ENCODE results near the gene UBE3C. TPM values are rescaled to one million over a fixed set of nuclear protein-coding genes. Genes with fewer than 3 reads are reported as not detected.

The UBE3C gene
- total and polyA plus RNA-seq, 2 of the 13 experiments (the other 11 are each of a cell fraction or from before 2014, with no cell fraction given) = 27.0 to 48.2 TPM

GRCh38 chr7:157150882-157151281, 12.2 kb downstream of the UBE3C start (continued):
- TF ChIP-seq ZBTB40 (IDR thresholded peaks at IDR 0.05) (no peak), ZBTB40 (CRISPR knock-in tag; IDR thresholded peaks at IDR 0.05) (no peak), HDAC2 (CRISPR knock-in tag; IDR thresholded peaks at IDR 0.05) (peak; percentile 37; the same call in 1 of the 2 replicates), ZNF337 (CRISPR knock-in tag; IDR thresholded peaks at IDR 0.05; ENCODE audit: borderline replicate concordance, low read depth) (no peak), TARDBP (CRISPR knock-in tag; IDR thresholded peaks at IDR 0.05) (no peak), HNF4G (IDR thresholded peaks at IDR 0.05; ENCODE audit: borderline replicate concordance, low read depth, low read length) (no peak), HNF4G (CRISPR knock-in tag; IDR thresholded peaks at IDR 0.05; ENCODE audit: borderline replicate concordance, low read depth) (no peak), IRF1 (CRISPR knock-in tag; IDR thresholded peaks at IDR 0.05; ENCODE audit: low read depth) (no peak), EZH2 (conservative IDR thresholded peaks at IDR 0.05; ENCODE audit: low read depth, low read length) (no peak), ZNF720 (CRISPR knock-in tag; IDR thresholded peaks at IDR 0.05) (no peak), U2AF2 (IDR thresholded peaks at IDR 0.05; ENCODE audit: low read depth, low read length) (no peak), NCOR1 (IDR thresholded peaks at IDR 0.05; ENCODE audit: borderline replicate concordance, low read length) (no peak), ZNF709 (CRISPR knock-in tag; IDR thresholded peaks at IDR 0.05) (no peak), MAX (IDR thresholded peaks at IDR 0.05) (peak; percentile 44; the same call in 1 of the 2 replicates), RBFOX2 (IDR thresholded peaks at IDR 0.05; ENCODE audit: low read depth, low read length) (no peak), ZNF615 (CRISPR knock-in tag; IDR thresholded peaks at IDR 0.05; ENCODE audit: borderline replicate concordance) (no peak), ELF1 (CRISPR knock-in tag; IDR thresholded peaks at IDR 0.05) (no peak), ZNF572 (CRISPR knock-in tag; IDR thresholded peaks at IDR 0.05) (no peak), ZNF747 (CRISPR knock-in tag; IDR thresholded peaks at IDR 0.05; ENCODE audit: borderline replicate concordance) (no peak), JUN (CRISPR knock-in tag; IDR thresholded peaks at IDR 0.05) (no peak), HBP1 (CRISPR knock-in tag; IDR thresholded peaks at IDR 0.05; ENCODE audit: low read depth) (no peak), ZFP62 (CRISPR knock-in tag; IDR thresholded peaks at IDR 0.05) (no peak)

Measured in HepG2 (cell line).